ENCODE measurements around the gene CTLA4.
"Not testable (repeated sequence)": the region's sequence is repeated elsewhere in the genome, so short reads cannot be mapped to it uniquely, and the experiment has no call there.

CTLA4 gene

DNA sequence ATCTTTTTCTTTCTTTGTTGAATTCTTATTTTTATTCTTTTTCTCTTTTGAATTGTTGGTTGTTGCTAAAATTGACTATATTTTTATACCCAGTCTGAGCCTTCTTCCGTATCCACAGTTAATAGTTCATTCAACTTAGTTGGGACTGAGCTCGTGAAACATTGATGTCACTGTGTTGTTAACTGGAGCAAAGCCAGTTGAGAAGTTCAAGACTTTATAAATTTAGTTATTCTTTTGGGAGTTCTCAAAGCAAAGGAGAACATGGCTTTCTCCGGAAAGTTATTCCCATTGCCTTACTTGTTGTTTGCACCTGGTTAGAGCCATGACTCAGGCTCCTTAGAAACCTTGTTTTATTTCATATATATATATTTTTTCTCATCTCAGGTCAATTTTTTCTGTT, 8.8 kb downstream of the CTLA4 start:
- H3F3A ChIP-seq (ENCODE audit: insufficient read depth, low read length) = peaks cover 15% of the 10 kb centered on the region
- H3K36me3 ChIP-seq (replicated peaks; ENCODE audit: insufficient read depth, low read length) = no peaks in the 10 kb centered on the region
- H2AFZ ChIP-seq (ENCODE audit: low read length) = no peak overlapping the region
- no peak overlapping the region for H3K4me2 ChIP-seq (ENCODE audit: low read depth, low read length)
- no peaks in the 10 kb centered on the region for H4K20me1 ChIP-seq (ENCODE audit: insufficient read depth, low read length)
- DNase-seq = no peak
- no peaks in the 10 kb centered on the region for H3K9me2 ChIP-seq (replicated peaks; ENCODE audit: insufficient read depth, low read length)
- H3K4me3 ChIP-seq (ENCODE audit: low read length) = no peak overlapping the region
- no peaks in the 10 kb centered on the region for H3K79me2 ChIP-seq (ENCODE audit: low read length)
- no peak overlapping the region for H3K27ac ChIP-seq (ENCODE audit: low read length)
- peaks cover 34% of the 10 kb centered on the region for H3K4me1 ChIP-seq (ENCODE audit: low read length)
- H3K9me3 ChIP-seq (replicated peaks; ENCODE audit: insufficient read depth, low read length) = no peaks in the 10 kb centered on the region
- H3K27me3 ChIP-seq (replicated peaks; ENCODE audit: insufficient read depth, low read length) = no peaks in the 10 kb centered on the region
- TF ChIP-seq EZH2 (optimal IDR thresholded peaks at IDR 0.05; ENCODE audit: low read depth, low read length) (no peak), EZH2phosphoT487 (IDR thresholded peaks at IDR 0.05; ENCODE audit: low read length) (no peak)
- TF ChIP-seq, protein P1, sequence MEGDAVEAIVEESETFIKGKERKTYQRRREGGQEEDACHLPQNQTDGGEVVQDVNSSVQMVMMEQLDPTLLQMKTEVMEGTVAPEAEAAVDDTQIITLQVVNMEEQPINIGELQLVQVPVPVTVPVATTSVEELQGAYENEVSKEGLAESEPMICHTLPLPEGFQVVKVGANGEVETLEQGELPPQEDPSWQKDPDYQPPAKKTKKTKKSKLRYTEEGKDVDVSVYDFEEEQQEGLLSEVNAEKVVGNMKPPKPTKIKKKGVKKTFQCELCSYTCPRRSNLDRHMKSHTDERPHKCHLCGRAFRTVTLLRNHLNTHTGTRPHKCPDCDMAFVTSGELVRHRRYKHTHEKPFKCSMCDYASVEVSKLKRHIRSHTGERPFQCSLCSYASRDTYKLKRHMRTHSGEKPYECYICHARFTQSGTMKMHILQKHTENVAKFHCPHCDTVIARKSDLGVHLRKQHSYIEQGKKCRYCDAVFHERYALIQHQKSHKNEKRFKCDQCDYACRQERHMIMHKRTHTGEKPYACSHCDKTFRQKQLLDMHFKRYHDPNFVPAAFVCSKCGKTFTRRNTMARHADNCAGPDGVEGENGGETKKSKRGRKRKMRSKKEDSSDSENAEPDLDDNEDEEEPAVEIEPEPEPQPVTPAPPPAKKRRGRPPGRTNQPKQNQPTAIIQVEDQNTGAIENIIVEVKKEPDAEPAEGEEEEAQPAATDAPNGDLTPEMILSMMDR (IDR thresholded peaks at IDR 0.05; ENCODE audit: low read length) = no peak
- H3K9ac ChIP-seq (ENCODE audit: low read length) = no peak overlapping the region

DNA sequence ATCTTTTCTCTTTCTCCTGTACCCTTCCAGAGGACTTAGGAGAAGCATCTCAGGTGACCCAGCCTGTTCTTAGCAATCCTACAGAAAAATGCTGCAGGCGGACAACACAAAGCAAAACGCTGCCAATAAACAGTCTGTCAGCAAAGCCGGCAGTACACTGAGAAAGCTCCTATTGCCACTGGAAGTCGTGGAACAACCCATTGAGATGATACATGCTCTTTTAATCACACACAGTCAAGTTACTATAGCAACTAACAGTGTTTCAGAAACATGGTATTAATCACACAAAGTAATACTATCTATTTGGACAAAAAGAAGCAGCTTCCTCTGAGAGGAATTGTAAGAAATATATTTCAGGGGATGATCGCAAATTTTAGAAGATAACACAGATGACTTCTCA, 10.5 kb downstream of the CTLA4 start:
- TF ChIP-seq, protein P1 (IDR thresholded peaks at IDR 0.05; ENCODE audit: low read length) = no peak
- TF ChIP-seq EZH2 (optimal IDR thresholded peaks at IDR 0.05; ENCODE audit: low read depth, low read length) (no peak), EZH2phosphoT487 (IDR thresholded peaks at IDR 0.05; ENCODE audit: low read length) (no peak)
- Histone ChIP-seq H3K79me2 (ENCODE audit: low read length) (no peaks in the 10 kb centered on the region), H3K4me3 (ENCODE audit: low read length) (no peak overlapping the region), H3K9me2 (replicated peaks; ENCODE audit: insufficient read depth, low read length) (no peaks in the 10 kb centered on the region), H3K36me3 (replicated peaks; ENCODE audit: insufficient read depth, low read length) (no peaks in the 10 kb centered on the region), H3K9ac (ENCODE audit: low read length) (no peak overlapping the region), H3K27ac (ENCODE audit: low read length) (no peak overlapping the region), H3K4me1 (ENCODE audit: low read length) (peaks cover 18% of the 10 kb centered on the region), H3K9me3 (replicated peaks; ENCODE audit: insufficient read depth, low read length) (no peaks in the 10 kb centered on the region), H3K27me3 (replicated peaks; ENCODE audit: insufficient read depth, low read length) (no peaks in the 10 kb centered on the region), H3K4me2 (ENCODE audit: low read depth, low read length) (no peak overlapping the region), H3F3A (ENCODE audit: insufficient read depth, low read length) (no peaks in the 10 kb centered on the region), H4K20me1 (ENCODE audit: insufficient read depth, low read length) (no peaks in the 10 kb centered on the region), H2AFZ (ENCODE audit: low read length) (no peak overlapping the region)
- DNase-seq = no peak

DNA sequence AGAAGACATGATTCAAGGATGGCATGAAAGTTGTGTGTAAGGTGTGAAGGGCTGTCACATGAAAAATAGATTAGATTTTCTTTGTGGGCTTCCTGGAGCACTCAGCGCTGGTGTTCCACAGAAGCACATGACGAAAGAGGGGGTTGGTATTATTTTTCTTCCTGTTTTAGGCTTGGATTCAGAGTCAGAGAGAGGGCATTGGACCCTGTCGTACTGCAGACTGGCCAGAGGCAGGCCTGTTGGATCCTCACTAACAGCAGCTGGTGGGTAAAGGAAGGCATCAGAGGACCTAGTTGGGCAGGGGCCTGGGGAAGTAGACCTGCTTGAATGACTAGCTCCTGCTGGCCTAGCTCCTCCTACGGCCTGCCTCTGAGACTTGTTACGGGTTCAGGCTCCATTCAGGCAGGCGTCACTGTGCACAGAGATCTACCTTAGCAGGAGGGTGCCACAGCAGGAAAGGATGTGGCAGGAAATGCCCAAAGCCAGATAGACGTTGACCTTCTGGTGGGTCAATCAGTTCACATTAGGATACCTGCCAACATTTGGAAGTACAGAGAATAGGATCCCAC, 13.1 kb downstream of the CTLA4 start:
- H4K20me1 ChIP-seq (ENCODE audit: insufficient read depth, low read length) = no peaks in the 10 kb centered on the region
- H3K9ac ChIP-seq (ENCODE audit: low read length) = no peak overlapping the region
- H2AFZ ChIP-seq (ENCODE audit: low read length) = no peak overlapping the region
- no peaks in the 10 kb centered on the region for H3F3A ChIP-seq (ENCODE audit: insufficient read depth, low read length)
- H3K9me3 ChIP-seq (replicated peaks; ENCODE audit: insufficient read depth, low read length) = no peaks in the 10 kb centered on the region
- H3K79me2 ChIP-seq (ENCODE audit: low read length) = no peaks in the 10 kb centered on the region
- H3K36me3 ChIP-seq (replicated peaks; ENCODE audit: insufficient read depth, low read length) = no peaks in the 10 kb centered on the region
- H3K4me2 ChIP-seq (ENCODE audit: low read depth, low read length) = no peak overlapping the region
- H3K9me2 ChIP-seq (replicated peaks; ENCODE audit: insufficient read depth, low read length) = no peaks in the 10 kb centered on the region
- H3K27ac ChIP-seq (ENCODE audit: low read length) = no peak overlapping the region
- no peak for DNase-seq
- H3K27me3 ChIP-seq (replicated peaks; ENCODE audit: insufficient read depth, low read length) = no peaks in the 10 kb centered on the region
- no peak overlapping the region for H3K4me3 ChIP-seq (ENCODE audit: low read length)
- peaks cover 6% of the 10 kb centered on the region for H3K4me1 ChIP-seq (ENCODE audit: low read length)
- TF ChIP-seq, protein P1 (IDR thresholded peaks at IDR 0.05; ENCODE audit: low read length) = no peak
- TF ChIP-seq EZH2phosphoT487 (IDR thresholded peaks at IDR 0.05; ENCODE audit: low read length) = no peak
- no peak for TF ChIP-seq EZH2 (optimal IDR thresholded peaks at IDR 0.05; ENCODE audit: low read depth, low read length)

DNA sequence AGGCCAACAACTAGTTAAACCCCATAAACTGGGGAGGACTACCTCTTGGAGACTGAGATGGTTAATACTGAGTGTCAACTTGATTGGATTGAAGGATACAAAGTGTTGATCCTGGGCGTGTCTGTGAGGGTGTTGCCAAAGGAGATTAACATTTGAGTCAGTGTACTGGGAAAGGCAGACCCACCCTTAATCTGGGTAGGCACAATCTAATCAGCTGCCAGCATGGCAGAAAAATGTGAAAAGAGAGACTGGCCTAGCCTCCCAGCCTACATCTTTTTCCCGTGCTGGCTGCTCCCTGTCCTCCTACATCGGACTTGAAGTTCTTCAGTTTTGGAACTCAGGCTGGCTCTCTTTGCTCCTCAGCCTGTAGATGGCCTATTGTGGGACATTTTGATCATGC, 13.6 kb downstream of the CTLA4 start:
- H3K27me3 ChIP-seq (replicated peaks; ENCODE audit: insufficient read depth, low read length); H3K4me2 ChIP-seq (ENCODE audit: low read depth, low read length); H3K4me3 ChIP-seq (ENCODE audit: low read length); H3K79me2 ChIP-seq (ENCODE audit: low read length); DNase-seq; H4K20me1 ChIP-seq (ENCODE audit: insufficient read depth, low read length); H2AFZ ChIP-seq (ENCODE audit: low read length); H3K27ac ChIP-seq (ENCODE audit: low read length); H3K9ac ChIP-seq (ENCODE audit: low read length); H3K9me3 ChIP-seq (replicated peaks; ENCODE audit: insufficient read depth, low read length); H3K9me2 ChIP-seq (replicated peaks; ENCODE audit: insufficient read depth, low read length); H3F3A ChIP-seq (ENCODE audit: insufficient read depth, low read length); H3K36me3 ChIP-seq (replicated peaks; ENCODE audit: insufficient read depth, low read length): not testable (repeated sequence)
- peaks cover 11% of the 10 kb centered on the region for H3K4me1 ChIP-seq (ENCODE audit: low read length)
